MG63 (cell line): ENCODE results near the gene TMEM164. TPM values are rescaled to one million over a fixed set of nuclear protein-coding genes. Genes with fewer than 3 reads are reported as not detected.

ENCODE experiments used
- DNase-seq: peaks from one replicate; pipeline ENCODE4 v3.0.0-alpha.2; 2020
- H3K27me3 ChIP-seq: fragments of 250-450 bp; sonication (Bioruptor Pico); 2 replicates; pipeline ENCODE4 v1.5.1; 2020; ENCODE audit warnings: mild to moderate bottlenecking, moderate library complexity
- H3K36me3 ChIP-seq: fragments of 250-450 bp; sonication (Bioruptor Pico); 2 replicates; pipeline ENCODE4 v1.5.1; 2020; ENCODE audit warnings: mild to moderate bottlenecking, moderate library complexity
- H3K4me3 ChIP-seq: fragments of 250-450 bp; sonication (Bioruptor Pico); 2 replicates; pipeline ENCODE4 v1.5.1; 2020; ENCODE audit warnings: mild to moderate bottlenecking, moderate library complexity
- H3K9me3 ChIP-seq: fragments of 250-450 bp; sonication (Bioruptor Pico); 2 replicates; pipeline ENCODE4 v1.5.1; 2020; ENCODE audit warnings: mild to moderate bottlenecking, moderate library complexity
- total RNA-seq: library from RNA; depleted of rRNA; stranded (reverse); fragments of >200 nt; shearing (Covaris generic); gene quantifications from 2 replicates; pipeline ENCODE4 v1.2.3, GENCODE V29; 2014; ENCODE audit warnings: low replicate concordance

TMEM164 gene
- total RNA-seq, 1 experiment from 2014 or later: 19.6 TPM

GRCh38 chrX:110022599-110023448 is 19.9 kb downstream of the TMEM164 start:
- DNase-seq: no peak
- no peaks in the 10 kb centered on the region for H3K9me3 ChIP-seq
- no peak overlapping the region for H3K4me3 ChIP-seq
- no peaks in the 10 kb centered on the region for H3K27me3 ChIP-seq
- H3K36me3 ChIP-seq: peaks cover 2% of the 10 kb centered on the region; the same call in 1 of the 2 replicates

GRCh38 chrX:110025395-110025794 is 22.5 kb downstream of the TMEM164 start:
- Histone ChIP-seq H3K27me3 (no peaks in the 10 kb centered on the region), H3K9me3 (no peaks in the 10 kb centered on the region)

GRCh38 chrX:110026099-110026844 is 23.4 kb downstream of the TMEM164 start:
- no peaks in the 10 kb centered on the region for H3K27me3 ChIP-seq
- no peak overlapping the region for H3K4me3 ChIP-seq
- no peak for DNase-seq
- H3K9me3 ChIP-seq: no peaks in the 10 kb centered on the region
- H3K36me3 ChIP-seq: peaks cover 2% of the 10 kb centered on the region; the same call in 1 of the 2 replicates

More at GRCh38 chrX:110025395-110025794, 22.5 kb downstream of the TMEM164 start:
- DNase-seq: no peak
- no peak overlapping the region for H3K4me3 ChIP-seq
- peaks cover 2% of the 10 kb centered on the region; the same call in 1 of the 2 replicates for H3K36me3 ChIP-seq

- H3K36me3 ChIP-seq: no peaks in the 10 kb centered on the region
- no peaks in the 10 kb centered on the region for H3K9me3 ChIP-seq
- H3K27me3 ChIP-seq: no peaks in the 10 kb centered on the region
- H3K4me3 ChIP-seq: no peak overlapping the region
- no peak for DNase-seq
Measured at GRCh38 chrX:110032534-110033147, 29.7 kb downstream of the TMEM164 start.

- no peaks in the 10 kb centered on the region for H3K36me3 ChIP-seq
- no peaks in the 10 kb centered on the region for H3K9me3 ChIP-seq
- no peak for DNase-seq
- H3K27me3 ChIP-seq: no peaks in the 10 kb centered on the region
- H3K4me3 ChIP-seq: no peak overlapping the region
Measured at GRCh38 chrX:110034036-110034435, 31.1 kb downstream of the TMEM164 start.

- H3K9me3 ChIP-seq: no peaks in the 10 kb centered on the region
- H3K36me3 ChIP-seq: no peaks in the 10 kb centered on the region
- no peak overlapping the region for H3K4me3 ChIP-seq
- H3K27me3 ChIP-seq: no peaks in the 10 kb centered on the region
- no peak for DNase-seq
Measured at GRCh38 chrX:110036162-110037033, 33.5 kb downstream of the TMEM164 start.

- no peak overlapping the region for H3K4me3 ChIP-seq
- H3K27me3 ChIP-seq: no peaks in the 10 kb centered on the region
- H3K9me3 ChIP-seq: no peaks in the 10 kb centered on the region
- no peak for DNase-seq
- H3K36me3 ChIP-seq: no peaks in the 10 kb centered on the region
Measured at GRCh38 chrX:110037178-110037577, 34.3 kb downstream of the TMEM164 start.

GRCh38 chrX:110038900-110039299 is 36.0 kb downstream of the TMEM164 start:
- Histone ChIP-seq H3K27me3 (no peaks in the 10 kb centered on the region), H3K4me3 (no peak overlapping the region), H3K9me3 (no peaks in the 10 kb centered on the region), H3K36me3 (no peaks in the 10 kb centered on the region)
- no peak for DNase-seq

- no peak overlapping the region for H3K4me3 ChIP-seq
- no peak for DNase-seq
- H3K27me3 ChIP-seq: no peaks in the 10 kb centered on the region
- no peaks in the 10 kb centered on the region for H3K36me3 ChIP-seq
- H3K9me3 ChIP-seq: no peaks in the 10 kb centered on the region
Measured at GRCh38 chrX:110041980-110042379, 39.1 kb downstream of the TMEM164 start.

- Histone ChIP-seq H3K36me3 (no peaks in the 10 kb centered on the region), H3K4me3 (no peak overlapping the region), H3K9me3 (no peaks in the 10 kb centered on the region), H3K27me3 (no peaks in the 10 kb centered on the region)
- DNase-seq: no peak
Measured at GRCh38 chrX:110042496-110042895, 39.6 kb downstream of the TMEM164 start.

- DNase-seq: no peak
- no peaks in the 10 kb centered on the region for H3K9me3 ChIP-seq
- no peaks in the 10 kb centered on the region for H3K27me3 ChIP-seq
- H3K36me3 ChIP-seq: no peaks in the 10 kb centered on the region
- H3K4me3 ChIP-seq: no peak overlapping the region
Measured at GRCh38 chrX:110043506-110043905, 40.6 kb downstream of the TMEM164 start.

- Histone ChIP-seq H3K36me3 (no peaks in the 10 kb centered on the region), H3K4me3 (no peak overlapping the region), H3K27me3 (no peaks in the 10 kb centered on the region), H3K9me3 (no peaks in the 10 kb centered on the region)
- no peak for DNase-seq
Measured at GRCh38 chrX:110044346-110045249, 41.7 kb downstream of the TMEM164 start.

GRCh38 chrX:110045421-110045820 is 42.5 kb downstream of the TMEM164 start:
- DNase-seq: no peak
- Histone ChIP-seq H3K36me3 (no peaks in the 10 kb centered on the region), H3K27me3 (no peaks in the 10 kb centered on the region), H3K4me3 (no peak overlapping the region), H3K9me3 (no peaks in the 10 kb centered on the region)

GRCh38 chrX:110046001-110046400 is 43.1 kb downstream of the TMEM164 start:
- no peak overlapping the region for H3K4me3 ChIP-seq
- H3K27me3 ChIP-seq: no peaks in the 10 kb centered on the region
- H3K36me3 ChIP-seq: no peaks in the 10 kb centered on the region
- no peak for DNase-seq
- H3K9me3 ChIP-seq: no peaks in the 10 kb centered on the region

GRCh38 chrX:110046971-110047370 is 44.1 kb downstream of the TMEM164 start:
- Histone ChIP-seq H3K4me3 (no peak overlapping the region), H3K36me3 (no peaks in the 10 kb centered on the region)

More at GRCh38 chrX:110046971-110047370, 44.1 kb downstream of the TMEM164 start:
- Histone ChIP-seq H3K27me3 (no peaks in the 10 kb centered on the region), H3K9me3 (no peaks in the 10 kb centered on the region)
- DNase-seq: no peak
